Measurements from ENCODE around the gene ARFGAP2. TPM values are rescaled to one million over a fixed set of nuclear protein-coding genes. Genes with fewer than 3 reads are reported as not detected.
A peak's percentile ranks its signal among the peaks of the same experiment; 100 is the strongest.

Gene ARFGAP2
- total and polyA plus RNA-seq, 2 donors (not counting 3 experiments of a cell fraction or from before 2014, with no cell fraction given) = 78.9 to 108 TPM

GRCh38 chr11:47177846-47178245, 1.2 kb upstream of the ARFGAP2 start:
- POLR2A ChIA-PET = no interaction called here
- BruUV-seq (replicated peaks) = no TSS peak
- no peak overlapping the region for H3K9ac ChIP-seq (replicated peaks; ENCODE audit: extremely low read depth, insufficient read depth, low read length)
- H3K36me3 ChIP-seq (ENCODE audit: control insufficient read depth in 2 of 2, extremely low read depth in 1 of 2, insufficient read depth in 2 of 2, low read length in 2 of 2) = peaks cover 5 to 21% of the 10 kb centered on the region in 2 experiments
- no peaks in the 10 kb centered on the region for H4K20me1 ChIP-seq (replicated peaks; ENCODE audit: control insufficient read depth, extremely low read depth, insufficient read depth, low read length)
- no peak overlapping the region for H3K27ac ChIP-seq (ENCODE audit: insufficient read depth, low read depth, low read length)
- dilution Hi-C loops (cut with MboI; ENCODE audit: extremely low pct_ligation_motif_present, low sequenced_read_pairs) (no loop called here), intact Hi-C loops (cut with micrococcal nuclease) (loop anchor here (1.0 kb wide), 6 partner anchors 7 to 230 kb away; partner anchors contain the start of genes DDB2 and SLC39A13)
- DNase-seq (ENCODE audit: low read depth, low spot score) (no peak), FAIRE-seq (no peak)
- H3K4me1 ChIP-seq (ENCODE audit: control insufficient read depth, extremely low read depth, insufficient read depth, low read length) = peaks cover 13% of the 10 kb centered on the region
- H3K4me2 ChIP-seq (ENCODE audit: insufficient read depth, low read length) = no peak overlapping the region
- H3K27me3 ChIP-seq (ENCODE audit: control insufficient read depth in 2 of 2, insufficient read depth in 2 of 2, low read length in 2 of 2) = no peaks in the 10 kb centered on the region
- H2AFZ ChIP-seq (ENCODE audit: low read depth, low read length) = peak overlapping the region; percentile 61
- no peaks in the 10 kb centered on the region for H3K9me3 ChIP-seq (replicated peaks; ENCODE audit: control insufficient read depth, insufficient read depth, low read length)
- TF ChIP-seq CTCF (IDR thresholded peaks at IDR 0.05; ENCODE audit: extremely low read depth in 1 of 2, insufficient read depth in 1 of 2, low read depth in 1 of 2, low read length in 2 of 2) (no peak), POLR2A (IDR thresholded peaks at IDR 0.05; ENCODE audit: low read depth, low read length) (no peak), JUN (IDR thresholded peaks at IDR 0.05; ENCODE audit: borderline replicate concordance, insufficient read depth, insufficient read length, low read depth) (no peak), EZH2 (IDR thresholded peaks at IDR 0.05; ENCODE audit: borderline replicate concordance, low read depth, low read length, severe bottlenecking) (no peak), FOS (IDR thresholded peaks at IDR 0.05; ENCODE audit: borderline replicate concordance, insufficient read depth, low read length) (no peak), MYC (IDR thresholded peaks at IDR 0.05; ENCODE audit: low read depth, low read length) (no peak), GATA2 (IDR thresholded peaks at IDR 0.05; ENCODE audit: insufficient read depth, insufficient read length, low read depth, low read length) (no peak), POLR2AphosphoS5 (IDR thresholded peaks at IDR 0.05; ENCODE audit: insufficient read depth, low read depth, low read length) (no peak)
- TF ChIP-seq, protein P1, sequence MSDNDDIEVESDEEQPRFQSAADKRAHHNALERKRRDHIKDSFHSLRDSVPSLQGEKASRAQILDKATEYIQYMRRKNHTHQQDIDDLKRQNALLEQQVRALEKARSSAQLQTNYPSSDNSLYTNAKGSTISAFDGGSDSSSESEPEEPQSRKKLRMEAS (IDR thresholded peaks at IDR 0.05; ENCODE audit: insufficient read depth, insufficient read length) = no peak
- CTCF ChIA-PET = interaction anchor here (0.9 to 5.3 kb wide), 8 partner anchors 9 to 176 kb away, joined by 3 to 67 read pairs (median 6); partner anchors contain the start of genes ACP2, DDB2, MYBPC3 and NR1H3
- H3K4me3 ChIP-seq (replicated peaks in 1 of 3; ENCODE audit: insufficient read depth in 1 of 3, low read depth in 1 of 3, low read length in 3 of 3) = no peak overlapping the region
- no peaks in the 10 kb centered on the region for H3K9me1 ChIP-seq (replicated peaks; ENCODE audit: control insufficient read depth, extremely low read depth, insufficient read depth, low read length)
- H3K79me2 ChIP-seq (ENCODE audit: control insufficient read depth, insufficient read depth, low read length) = peaks cover 35% of the 10 kb centered on the region
